Stomach (tissue), 19 donors: Measurements from ENCODE around the gene MRC2. TPM values are rescaled to one million over a fixed set of nuclear protein-coding genes. Genes with fewer than 3 reads are reported as not detected.

Source experiments
- DNase-seq, 2 donors: peaks; one replicate each; pipeline versions ENCODE4 v3.0.0 to v3.0.0-alpha.2; 2013 to 2019
- H3K27ac ChIP-seq, 5 donors: fragments of 200-600 bp in 4 of 5; sonication (generic) in 4 of 5; one replicate each; pipeline ENCODE4 v1.5.1; 2013 to 2019; ENCODE audit warnings: mild to moderate bottlenecking in 1 of 5, moderate library complexity in 1 of 5
- H3K27me3 ChIP-seq, 3 donors: fragments of 200-600 bp; sonication (generic); one replicate each; pipeline ENCODE4 v1.5.1; 2017 to 2019; ENCODE audit warnings: mixed run types in 1 of 3
- H3K36me3 ChIP-seq, 4 donors: fragments of 200-600 bp; sonication (generic); 1 replicate in 3 of 4; 2 replicates in 1 of 4; pipeline ENCODE4 v1.5.1; 2016 to 2019
- H3K4me1 ChIP-seq, 4 donors: fragments of 200-600 bp; sonication (generic); one replicate each; pipeline ENCODE4 v1.5.1; 2016 to 2019
- H3K4me3 ChIP-seq, 4 donors: fragments of 200-600 bp; sonication (generic) in 3 of 4; one replicate each; pipeline ENCODE4 v1.5.1; 2016 to 2019; ENCODE audit warnings: mild to moderate bottlenecking in 1 of 4
- H3K9me3 ChIP-seq, 4 donors: fragments of 200-600 bp; sonication (generic); one replicate each; pipeline ENCODE4 v1.5.1; 2016 to 2019
- CTCF ChIP-seq, 7 experiments: fragments of 450-650 bp in 4 of 7; fragments of 200-600 bp in 3 of 7; sonication (generic) in 3 of 7; IDR thresholded peaks; one replicate each; pipeline ENCODE4 v1.5.1; 2016 to 2019; ENCODE audit warnings: antibody characterized with exemption in 7 of 7, control low read depth in 2 of 7, mild to moderate bottlenecking in 1 of 7
- EP300 ChIP-seq: sonication (generic); formaldehyde crosslinking; IDR thresholded peaks from one replicate; pipeline ENCODE4 v1.6.1; 2017; ENCODE audit warnings: antibody characterized with exemption
- POLR2A ChIP-seq, 4 donors: fragments of 450-650 bp; IDR thresholded peaks; one replicate each; pipeline ENCODE4 v1.6.1; 2016; ENCODE audit warnings: antibody characterized with exemption in 4 of 4, control low read depth in 2 of 4, mild to moderate bottlenecking in 1 of 4, moderate library complexity in 1 of 4
- POLR2AphosphoS5 ChIP-seq, 3 donors: sonication (generic); formaldehyde crosslinking; IDR thresholded peaks; one replicate each; pipeline ENCODE4 v1.6.1; 2016; ENCODE audit warnings: antibody characterized with exemption in 3 of 3
- WGBS, 5 donors: extraction: QIAGEN DNeasy Blood & Tissue Kit in 3 of 5; methylation state at CpG; one replicate each; pipeline versions ENCODE4 v1.1.5 to v1.1.7; 2013 to 2018; 5-methylcytosine and 5-hydroxymethylcytosine counted together
- intact Hi-C: fragments of 100-400 bp; cut with DNase I; formaldehyde crosslinking; loops from one replicate; pipeline ENCODE4 v1.15.1; 2023; ENCODE audit warnings: low total_unique reads
- long read RNA-seq, 10 donors: transcript quantifications; one replicate each; lab custom pipeline, GENCODE V29; 2026
- polyA plus RNA-seq, 3 donors: library from polyadenylated mRNA; stranded (reverse); fragments of 200-250 nt; gene quantifications; one replicate each; pipeline ENCODE4 v1.2.3, GENCODE V29; 2013
- total RNA-seq, 5 donors: library from RNA; depleted of rRNA; stranded (reverse); fragments of >200 nt; gene quantifications; one replicate each; pipeline versions ENCODE4 v1.1.0 to v1.2.3, GENCODE V29; 2014 to 2016
- donor health status: healthy with polysubstance abuse.
- donor health status: Bipolar disorder and iron deficiency.
- donor health status: healthy.

The MRC2 gene
- 100 to 1,000 TPM in 1 of 5 donors, 10 to 100 TPM in 3, 1 to 10 TPM in 1; 4.7 to 107 (median 14.6) TPM for total RNA-seq
- 10 to 100 TPM in 2 of 3 donors, 1 to 10 TPM in 1; 7.2 to 24.1 (median 11.4) TPM for polyA plus RNA-seq
- long read RNA-seq, donor 1 = 0 reads
- long read RNA-seq, donor 2 = 0 reads
- long read RNA-seq, donor 3 = 0 reads
- long read RNA-seq, donor 4, partial matches to known transcripts = 9 of 9 reads
- long read RNA-seq, donor 4, other reads (novel, unspliced or antisense) = 0 of 9 reads
- long read RNA-seq, donor 5, partial matches to known transcripts = 0 of 2 reads
- long read RNA-seq, donor 5, other reads (novel, unspliced or antisense) = 0 of 2 reads
- long read RNA-seq, donor 6, full-length matches to known transcripts = 1 of 42 reads
- long read RNA-seq, donor 6, partial matches to known transcripts = 41 of 42 reads
- long read RNA-seq, donor 6, other reads (novel, unspliced or antisense) = 0 of 42 reads
- long read RNA-seq, donor 7, partial matches to known transcripts = 7 of 7 reads
- long read RNA-seq, donor 7, other reads (novel, unspliced or antisense) = 0 of 7 reads
- long read RNA-seq, donor 8 = 0 reads
- long read RNA-seq, donor 9, partial matches to known transcripts = 5 of 5 reads
- long read RNA-seq, donor 9, other reads (novel, unspliced or antisense) = 0 of 5 reads
- long read RNA-seq, donor 10, full-length matches to known transcripts = 1 of 1 reads
- long read RNA-seq, donor 10, partial matches to known transcripts = 0 of 1 reads
- long read RNA-seq, donor 10, other reads (novel, unspliced or antisense) = 0 of 1 reads

GRCh38 chr17:62627219-62627903 lies at the start of gene MRC2:
MRC2 (plus strand) TSS chr17:62627670; CDS start chr17:62627803, 133 bp downstream.
- DNase-seq = peak in 1 of 2 donors; percentile 88
- WGBS, 5 donors = 0 to 2% (median 1%) methylated on average over 32 to 68 of the region's 68 CpGs
- peaks cover 16 to 56% (median 39%) of the 10 kb centered on the region in 4 donors for H3K4me1 ChIP-seq
- peaks cover 0 to 59% (median 28%) of the 10 kb centered on the region in 3 donors for H3K27me3 ChIP-seq
- H3K27ac ChIP-seq = peak within 1 kb of the TSS; percentile 65 to 90 (median 84)
- H3K9me3 ChIP-seq = no peaks in the 10 kb centered on the region
- peaks cover 0 to 5% (median 2%) of the 10 kb centered on the region in 4 donors for H3K36me3 ChIP-seq
- TF ChIP-seq CTCF (IDR thresholded peaks at IDR 0.05) = no peak
- TF ChIP-seq POLR2A (IDR thresholded peaks at IDR 0.05) = no peak
- no peak for TF ChIP-seq POLR2AphosphoS5 (IDR thresholded peaks at IDR 0.05)
- no peak for TF ChIP-seq EP300
- H3K4me3 ChIP-seq = peak within 1 kb of the TSS; percentile 59 to 72 (median 61)
- intact Hi-C loops = no loop called here

- no peak overlapping the region for H3K4me3 ChIP-seq
- no peaks in the 10 kb centered on the region for H3K9me3 ChIP-seq
- no peak overlapping the region for H3K27ac ChIP-seq
- intact Hi-C loops = no loop called here
- H3K36me3 ChIP-seq = peaks cover 32 to 94% (median 82%) of the 10 kb centered on the region in 4 donors
- no peaks in the 10 kb centered on the region for H3K27me3 ChIP-seq
- H3K4me1 ChIP-seq = peaks cover 0 to 4% (median 0%) of the 10 kb centered on the region in 4 donors
- TF ChIP-seq POLR2AphosphoS5 (IDR thresholded peaks at IDR 0.05) = no peak
- TF ChIP-seq EP300 = no peak
- no peak for TF ChIP-seq POLR2A (IDR thresholded peaks at IDR 0.05)
- TF ChIP-seq CTCF (IDR thresholded peaks at IDR 0.05) = no peak
- 88 to 93% (median 92%) methylated on average over 2 of the region's 2 CpGs for WGBS, 5 donors
- no peak for DNase-seq
These were observed 48.5 kb upstream of the MRC2 start for GRCh38 chr17:62578757-62579487.

- Histone ChIP-seq H3K4me3 (no peak overlapping the region), H3K36me3 (peaks cover 16 to 90% (median 70%) of the 10 kb centered on the region in 4 donors), H3K27ac (no peak overlapping the region), H3K27me3 (no peaks in the 10 kb centered on the region), H3K9me3 (no peaks in the 10 kb centered on the region), H3K4me1 (peaks cover 0 to 8% (median 0%) of the 10 kb centered on the region in 4 donors)
- TF ChIP-seq POLR2A (IDR thresholded peaks at IDR 0.05) (no peak), POLR2AphosphoS5 (IDR thresholded peaks at IDR 0.05) (no peak), CTCF (IDR thresholded peaks at IDR 0.05) (no peak), EP300 (no peak)
- no peak for DNase-seq
- WGBS, 5 donors = 89 to 97% (median 92%) methylated on average over 2 of the region's 2 CpGs
- intact Hi-C loops = no loop called here
These were observed 46.5 kb upstream of the MRC2 start for GRCh38 chr17:62580947-62581346.
